Spleen (tissue), 11 donors: Measurements from ENCODE around the gene REPS2. TPM values are rescaled to one million over a fixed set of nuclear protein-coding genes. Genes with fewer than 3 reads are reported as not detected.

Source experiments
- DNase-seq: peaks from one replicate; pipeline ENCODE4 v3.0.0-alpha.2; 2020
- H3K27ac ChIP-seq, 8 donors: fragments of 200-600 bp; sonication (generic) in 7 of 8; 1 replicate in 4 of 8; 2 replicates in 4 of 8; pipeline versions ENCODE4 v1.5.0 to v1.8.0; 2016 to 2021; ENCODE audit warnings: inconsistent platforms in 4 of 8, mild to moderate bottlenecking in 4 of 8, moderate library complexity in 1 of 8
- H3K27me3 ChIP-seq, 7 donors: fragments of 200-600 bp; sonication (generic) in 6 of 7; replicated peaks in 1 of 7; 1 replicate in 4 of 7; 2 replicates in 3 of 7; pipeline versions ENCODE4 v1.5.0 to v1.8.0; 2016 to 2021; ENCODE audit warnings: inconsistent platforms in 3 of 7, mild to moderate bottlenecking in 1 of 7
- H3K36me3 ChIP-seq, 6 donors: fragments of 200-600 bp; sonication (generic) in 5 of 6; 1 replicate in 4 of 6; 2 replicates in 2 of 6; pipeline versions ENCODE4 v1.5.0 to v1.8.0; 2016 to 2021; ENCODE audit warnings: inconsistent platforms in 2 of 6
- H3K4me1 ChIP-seq, 6 donors: fragments of 200-600 bp; sonication (generic) in 5 of 6; 1 replicate in 3 of 6; 2 replicates in 3 of 6; pipeline versions ENCODE4 v1.5.0 to v1.8.0; 2016 to 2021; ENCODE audit warnings: inconsistent platforms in 3 of 6
- H3K4me3 ChIP-seq, 8 donors: fragments of 200-600 bp; sonication (generic) in 7 of 8; 1 replicate in 4 of 8; 2 replicates in 4 of 8; pipeline versions ENCODE4 v1.5.0 to v1.8.0; 2016 to 2021; ENCODE audit warnings: inconsistent platforms in 4 of 8, mild to moderate bottlenecking in 4 of 8, moderate library complexity in 2 of 8
- H3K9me3 ChIP-seq, 8 donors: fragments of 200-600 bp; sonication (generic) in 7 of 8; 1 replicate in 4 of 8; 2 replicates in 4 of 8; pipeline versions ENCODE4 v1.5.0 to v1.8.0; 2016 to 2021; ENCODE audit warnings: inconsistent platforms in 4 of 8
- POLR2A ChIP-seq, 3 donors: fragments of 450-650 bp; IDR thresholded peaks; one replicate each; pipeline ENCODE4 v1.5.1; 2017; ENCODE audit warnings: antibody characterized with exemption in 3 of 3, mild to moderate bottlenecking in 1 of 3
- POLR2AphosphoS5 ChIP-seq, 3 donors: sonication (generic); formaldehyde crosslinking; IDR thresholded peaks; one replicate each; pipeline ENCODE4 v1.5.1; 2017; ENCODE audit warnings: antibody characterized with exemption in 3 of 3
- WGBS, 5 donors: extraction: QIAGEN DNeasy Blood & Tissue Kit in 3 of 5; methylation state at CpG; one replicate each; pipeline versions ENCODE4 v1.1.5 to v1.1.7; 2013 to 2018; 5-methylcytosine and 5-hydroxymethylcytosine counted together
- intact Hi-C: fragments of 100-400 bp; cut with DNase I; formaldehyde crosslinking; loops from one replicate; pipeline ENCODE4 v1.15.0; 2023; ENCODE audit warnings: low total_unique reads
- polyA plus RNA-seq, 3 donors: library from polyadenylated mRNA; stranded (reverse); fragments of 200-250 nt; gene quantifications; one replicate each; pipeline ENCODE4 v1.2.1, GENCODE V29; 2013
- total RNA-seq, 7 donors: library from RNA; depleted of rRNA in 3 of 7; stranded (reverse); fragments of >200 nt in 3 of 7; fragmentation: NEBNext Ultra II Directional in 4 of 7; extraction: Animal tissue kit (Norgen Biotek cat#: 25700) in 4 of 7; gene quantifications; one replicate each; pipeline versions ENCODE4 v1.1.0 to v1.2.1, GENCODE V29; 2016 to 2021
- TF ChIP-seq, protein P1 (sequence below), 11 experiments: fragments of 200-600 bp in 7 of 11; fragments of 450-650 bp in 4 of 11; sonication (generic) in 4 of 11; IDR thresholded peaks in 8 of 11; conservative IDR thresholded peaks in 3 of 11; 1 replicate in 7 of 11; 2 replicates in 4 of 11; pipeline versions ENCODE4 v1.4.0 to v1.8.0; 2016 to 2021; ENCODE audit warnings: antibody characterized with exemption in 11 of 11, inconsistent platforms in 4 of 11, mild to moderate bottlenecking in 1 of 11
- donor health status: healthy with polysubstance abuse.
- donor health status: DM: no; HTN: no; CAD: no; lungs with moderate emphysema.
- donor health status: DM: no; HTN: no; CAD: no.
- donor health status: Bipolar disorder and iron deficiency.
- donor health status: healthy.
- donor health status: DM: no; HTN: no; CAD: no.
- donor health status: DM: yes; HTN: yes; CAD: no.

The REPS2 gene
- total and polyA plus RNA-seq, 10 donors, result 1.5 to 18.3 (median 8.0) TPM

- Histone ChIP-seq H3K9me3 (peaks cover 0 to 11% (median 0%) of the 10 kb centered on the region in 8 donors), H3K27me3 (no peaks in the 10 kb centered on the region), H3K27ac (peak overlapping the region in 1 of 8 donors; percentile 14), H3K4me1 (no peaks in the 10 kb centered on the region), H3K4me3 (no peak overlapping the region), H3K36me3 (no peaks in the 10 kb centered on the region)
- TF ChIP-seq, protein P1, sequence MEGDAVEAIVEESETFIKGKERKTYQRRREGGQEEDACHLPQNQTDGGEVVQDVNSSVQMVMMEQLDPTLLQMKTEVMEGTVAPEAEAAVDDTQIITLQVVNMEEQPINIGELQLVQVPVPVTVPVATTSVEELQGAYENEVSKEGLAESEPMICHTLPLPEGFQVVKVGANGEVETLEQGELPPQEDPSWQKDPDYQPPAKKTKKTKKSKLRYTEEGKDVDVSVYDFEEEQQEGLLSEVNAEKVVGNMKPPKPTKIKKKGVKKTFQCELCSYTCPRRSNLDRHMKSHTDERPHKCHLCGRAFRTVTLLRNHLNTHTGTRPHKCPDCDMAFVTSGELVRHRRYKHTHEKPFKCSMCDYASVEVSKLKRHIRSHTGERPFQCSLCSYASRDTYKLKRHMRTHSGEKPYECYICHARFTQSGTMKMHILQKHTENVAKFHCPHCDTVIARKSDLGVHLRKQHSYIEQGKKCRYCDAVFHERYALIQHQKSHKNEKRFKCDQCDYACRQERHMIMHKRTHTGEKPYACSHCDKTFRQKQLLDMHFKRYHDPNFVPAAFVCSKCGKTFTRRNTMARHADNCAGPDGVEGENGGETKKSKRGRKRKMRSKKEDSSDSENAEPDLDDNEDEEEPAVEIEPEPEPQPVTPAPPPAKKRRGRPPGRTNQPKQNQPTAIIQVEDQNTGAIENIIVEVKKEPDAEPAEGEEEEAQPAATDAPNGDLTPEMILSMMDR (IDR thresholded peaks at IDR 0.05 in 8 of 11, conservative IDR thresholded peaks at IDR 0.05 in 3 of 11), result no peak
- TF ChIP-seq POLR2A (IDR thresholded peaks at IDR 0.05), result no peak
- no peak for TF ChIP-seq POLR2AphosphoS5 (IDR thresholded peaks at IDR 0.05)
- 82 to 93% (median 86%) methylated on average over 8 of the region's 8 CpGs for WGBS, 5 donors
- DNase-seq, result no peak
- intact Hi-C loops, result no loop called here
Observed at GRCh38 chrX:17174671-17175070, 228.2 kb downstream of the REPS2 start.

DNA sequence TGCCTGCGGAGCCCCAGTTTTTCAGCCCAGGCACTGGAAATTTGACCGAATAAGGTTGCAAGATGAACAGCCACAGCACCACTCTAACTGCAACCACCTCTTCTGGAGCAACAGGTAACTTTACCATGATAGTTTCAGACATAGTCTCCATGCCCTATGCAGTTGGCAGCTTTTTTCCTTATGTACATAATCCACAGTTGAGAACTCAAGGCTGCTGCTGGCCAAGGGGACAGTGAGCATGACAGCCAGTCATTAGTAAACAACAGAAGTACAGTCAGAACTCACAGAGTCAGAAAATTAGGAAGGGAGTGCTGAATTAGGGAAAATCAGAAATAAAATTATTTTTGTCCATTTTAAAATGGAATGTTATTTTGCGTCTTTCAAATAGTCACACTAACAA, 235.9 kb downstream of the REPS2 start:
- DNase-seq, result no peak
- H3K36me3 ChIP-seq, result no peaks in the 10 kb centered on the region
- H3K27ac ChIP-seq, result no peak overlapping the region
- H3K27me3 ChIP-seq, result no peaks in the 10 kb centered on the region
- TF ChIP-seq, protein P1 (IDR thresholded peaks at IDR 0.05 in 8 of 11, conservative IDR thresholded peaks at IDR 0.05 in 3 of 11), result no peak
- TF ChIP-seq POLR2A (IDR thresholded peaks at IDR 0.05) (no peak), POLR2AphosphoS5 (IDR thresholded peaks at IDR 0.05) (no peak)
- intact Hi-C loops, result no loop called here
- H3K9me3 ChIP-seq, result no peaks in the 10 kb centered on the region
- 86 to 100% (median 98%) methylated on average over 3 of the region's 3 CpGs for WGBS, 5 donors
- H3K4me1 ChIP-seq, result no peaks in the 10 kb centered on the region
- H3K4me3 ChIP-seq, result no peak overlapping the region

DNA sequence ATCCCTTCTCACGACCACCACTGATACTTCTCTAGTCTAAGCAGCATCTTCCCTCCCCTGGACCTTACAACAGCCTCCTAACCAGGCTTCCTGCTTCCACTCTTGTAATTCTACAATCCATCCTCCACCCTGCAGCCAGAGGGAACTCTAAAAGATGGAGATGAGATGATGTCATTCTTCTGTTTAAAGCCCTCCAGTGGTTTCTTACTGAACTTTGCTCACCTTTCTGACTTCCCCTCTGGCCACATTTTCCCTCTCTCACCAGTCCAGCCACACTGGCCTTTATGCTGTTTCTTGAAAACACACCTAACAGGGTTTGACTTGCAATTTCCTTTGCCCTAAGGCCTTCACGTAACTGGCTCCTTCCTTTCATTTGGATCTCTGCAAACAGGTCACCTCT, 237.1 kb downstream of the REPS2 start:
- H3K9me3 ChIP-seq, result no peaks in the 10 kb centered on the region
- no peak overlapping the region for H3K4me3 ChIP-seq
- H3K27me3 ChIP-seq, result no peaks in the 10 kb centered on the region
- H3K36me3 ChIP-seq, result no peaks in the 10 kb centered on the region
- H3K4me1 ChIP-seq, result no peaks in the 10 kb centered on the region
- no peak overlapping the region for H3K27ac ChIP-seq
- 59 to 80% (median 71%) methylated on average over 2 of the region's 2 CpGs for WGBS, 5 donors
- TF ChIP-seq, protein P1 (IDR thresholded peaks at IDR 0.05 in 8 of 11, conservative IDR thresholded peaks at IDR 0.05 in 3 of 11), result no peak
- TF ChIP-seq POLR2AphosphoS5 (IDR thresholded peaks at IDR 0.05), result no peak
- TF ChIP-seq POLR2A (IDR thresholded peaks at IDR 0.05), result no peak
- DNase-seq, result no peak
- intact Hi-C loops, result no loop called here

DNA sequence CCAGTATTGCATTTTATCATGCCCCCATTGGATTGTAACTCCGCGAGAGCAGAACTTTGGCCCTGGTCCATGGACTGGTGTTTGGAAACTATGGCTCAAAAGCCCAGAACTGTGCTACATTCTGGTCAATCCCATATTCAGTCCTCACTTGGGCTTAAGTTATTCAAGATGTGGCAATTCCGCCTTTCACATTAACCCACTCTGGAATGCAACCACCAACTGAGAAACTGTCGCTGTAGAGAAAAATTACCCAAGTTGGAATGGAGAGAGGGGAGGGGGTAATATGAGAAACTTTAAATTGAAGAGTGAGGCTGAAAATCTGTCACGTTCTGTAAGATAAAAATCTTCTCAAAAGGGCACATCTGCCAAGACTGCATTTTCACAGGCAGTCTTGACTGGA, 239.0 kb downstream of the REPS2 start:
- no peak for DNase-seq
- 81 to 94% (median 89%) methylated on average over 5 of the region's 5 CpGs for WGBS, 5 donors
- Histone ChIP-seq H3K36me3 (no peaks in the 10 kb centered on the region), H3K27ac (no peak overlapping the region), H3K4me3 (no peak overlapping the region), H3K27me3 (no peaks in the 10 kb centered on the region), H3K4me1 (no peaks in the 10 kb centered on the region), H3K9me3 (peaks cover 0 to 5% (median 0%) of the 10 kb centered on the region in 8 donors)
- TF ChIP-seq, protein P1 (IDR thresholded peaks at IDR 0.05 in 8 of 11, conservative IDR thresholded peaks at IDR 0.05 in 3 of 11), result no peak
- TF ChIP-seq POLR2AphosphoS5 (IDR thresholded peaks at IDR 0.05) (no peak), POLR2A (IDR thresholded peaks at IDR 0.05) (no peak)
- intact Hi-C loops, result no loop called here
